Adrenal gland (tissue), 5 donors: ENCODE results near the gene AMBRA1.

Experiments used
- CTCF ChIP-seq, 6 experiments: fragments of 450-650 bp in 4 of 6; fragments of 200-600 bp in 2 of 6; sonication (generic) in 1 of 6; IDR thresholded peaks; 1 replicate in 5 of 6; 2 replicates in 1 of 6; pipeline versions ENCODE4 v1.5.1 to v1.8.0; 2016 to 2021; ENCODE audit warnings: antibody characterized with exemption in 6 of 6, mild to moderate bottlenecking in 2 of 6, moderate library complexity in 1 of 6
- POLR2A ChIP-seq, 2 donors: fragments of 450-650 bp; IDR thresholded peaks; one replicate each; pipeline ENCODE4 v1.6.1; 2017; ENCODE audit warnings: antibody characterized with exemption in 2 of 2, mild to moderate bottlenecking in 2 of 2, moderate library complexity in 1 of 2
- donor health status: DM: no; HTN: no; CAD: no.

- TF ChIP-seq CTCF (IDR thresholded peaks at IDR 0.05) (peak in 3 of 6 experiments; percentile 23 to 28 (median 26)), POLR2A (IDR thresholded peaks at IDR 0.05) (no peak)
Observed at GRCh38 chr11:46391578-46392420, 202.0 kb downstream of the AMBRA1 start, which contains the start of gene CHRM4.
